Body of pancreas (tissue), 4 donors: ENCODE results near the gene MGRN1. TPM values are rescaled to one million over a fixed set of nuclear protein-coding genes. Genes with fewer than 3 reads are reported as not detected.

Experiments used
- ATAC-seq: fragments of 150-250 bp; one replicate; pipeline ENCODE4 v1.9.1; 2016
- DNase-seq, 4 donors: peaks; one replicate each; pipeline ENCODE4 v3.0.0-alpha.2; 2019
- H3K27ac ChIP-seq, 4 donors: fragments of 200-600 bp; sonication (generic); 1 replicate in 3 of 4; 2 replicates in 1 of 4; pipeline versions ENCODE4 v1.5.1 to v1.6.1; 2016 to 2019; ENCODE audit warnings: mild to moderate bottlenecking in 1 of 4, mixed read lengths in 1 of 4, moderate library complexity in 1 of 4
- H3K27me3 ChIP-seq, 2 donors: fragments of 200-600 bp; sonication (generic); one replicate each; pipeline ENCODE4 v1.6.0; 2016; ENCODE audit warnings: mild to moderate bottlenecking in 1 of 2
- H3K36me3 ChIP-seq, 2 donors: fragments of 200-600 bp; sonication (generic); replicated peaks in 1 of 2; 2 replicates each; pipeline ENCODE4 v1.5.1; 2016; ENCODE audit warnings: low read depth in 2 of 2; ENCODE audit not compliant: insufficient read depth in 1 of 2
- H3K4me1 ChIP-seq: fragments of 200-600 bp; sonication (generic); one replicate; pipeline ENCODE4 v1.6.0; 2016
- H3K4me3 ChIP-seq, 2 donors: fragments of 200-600 bp; sonication (generic); 1 replicate in 1 of 2; 2 replicates in 1 of 2; pipeline ENCODE4 v1.5.1; 2016 to 2019
- H3K9me3 ChIP-seq, 3 donors: fragments of 200-600 bp; sonication (generic); 1 replicate in 2 of 3; 2 replicates in 1 of 3; pipeline ENCODE4 v1.5.1; 2016
- POLR2A ChIP-seq, 3 donors: fragments of 450-650 bp; IDR thresholded peaks; one replicate each; pipeline ENCODE4 v1.6.1; 2016; ENCODE audit warnings: antibody characterized with exemption in 3 of 3, mild to moderate bottlenecking in 2 of 3
- WGBS, 2 donors: methylation state at CpG; one replicate each; pipeline ENCODE4 v1.1.5; 2017; 5-methylcytosine and 5-hydroxymethylcytosine counted together
- intact Hi-C: fragments of 100-400 bp; cut with DNase I; formaldehyde crosslinking; loops from one replicate; pipeline ENCODE4 v1.15.1; 2023
- total RNA-seq, 2 donors: library from RNA; depleted of rRNA; stranded (reverse); fragments of >200 nt; gene quantifications; one replicate each; pipeline ENCODE4 v1.1.0, GENCODE V29; 2016
- TF ChIP-seq, protein P1 (sequence below), 7 experiments: fragments of 450-650 bp in 4 of 7; fragments of 200-600 bp in 3 of 7; sonication (generic) in 3 of 7; IDR thresholded peaks; one replicate each; pipeline ENCODE4 v1.5.1; 2016 to 2019; ENCODE audit warnings: antibody characterized with exemption in 7 of 7

Gene MGRN1
- total RNA-seq, 2 donors from 2014 or later: 23.3 to 44.8 TPM

DNA sequence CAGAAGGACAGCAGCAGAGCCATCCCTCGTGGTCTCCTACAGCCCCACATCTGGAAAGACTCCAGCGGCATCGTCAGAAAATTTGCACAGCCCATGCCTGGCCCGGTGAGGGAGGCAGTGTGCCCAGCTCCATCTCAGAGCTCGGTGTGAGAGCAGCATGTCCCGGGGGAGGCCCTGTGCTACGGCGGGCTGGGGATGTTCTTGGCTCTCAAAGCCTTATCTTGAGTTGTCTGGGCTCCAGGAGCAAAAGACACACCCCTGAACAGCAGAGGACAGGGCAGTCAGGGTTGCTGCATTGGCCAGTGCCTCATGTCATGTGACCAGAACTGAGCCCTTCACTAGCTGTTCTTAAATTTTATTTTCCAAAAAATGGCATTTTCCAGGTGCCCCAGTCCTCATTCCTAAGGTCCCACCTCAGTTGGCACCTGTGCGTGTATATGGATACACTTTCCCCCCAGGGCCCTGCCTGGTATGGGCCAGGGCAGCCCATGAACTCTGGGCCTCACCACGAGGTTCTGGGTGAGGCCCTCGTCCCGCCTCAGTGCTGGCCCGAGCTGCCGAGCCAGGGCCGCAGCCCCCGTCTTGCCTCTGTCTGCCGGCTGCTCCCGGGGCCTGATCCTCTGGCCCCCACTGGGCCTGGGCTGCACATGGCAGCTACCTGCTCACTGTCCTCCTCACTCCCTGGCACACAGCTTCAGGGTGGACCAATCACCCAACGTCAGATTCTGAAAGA, 71.7 kb downstream of the MGRN1 start:
- ATAC-seq: no peak
- Histone ChIP-seq H3K27me3 (no peaks in the 10 kb centered on the region), H3K4me3 (no peak overlapping the region), H3K9me3 (no peaks in the 10 kb centered on the region), H3K4me1 (peaks cover 25% of the 10 kb centered on the region), H3K36me3 (peaks cover 0 to 15% of the 10 kb centered on the region in 2 donors), H3K27ac (no peak overlapping the region)
- 69 to 83% methylated on average over 11 to 19 of the region's 19 CpGs for WGBS, 2 donors
- no peak for TF ChIP-seq POLR2A (IDR thresholded peaks at IDR 0.05)
- TF ChIP-seq, protein P1, sequence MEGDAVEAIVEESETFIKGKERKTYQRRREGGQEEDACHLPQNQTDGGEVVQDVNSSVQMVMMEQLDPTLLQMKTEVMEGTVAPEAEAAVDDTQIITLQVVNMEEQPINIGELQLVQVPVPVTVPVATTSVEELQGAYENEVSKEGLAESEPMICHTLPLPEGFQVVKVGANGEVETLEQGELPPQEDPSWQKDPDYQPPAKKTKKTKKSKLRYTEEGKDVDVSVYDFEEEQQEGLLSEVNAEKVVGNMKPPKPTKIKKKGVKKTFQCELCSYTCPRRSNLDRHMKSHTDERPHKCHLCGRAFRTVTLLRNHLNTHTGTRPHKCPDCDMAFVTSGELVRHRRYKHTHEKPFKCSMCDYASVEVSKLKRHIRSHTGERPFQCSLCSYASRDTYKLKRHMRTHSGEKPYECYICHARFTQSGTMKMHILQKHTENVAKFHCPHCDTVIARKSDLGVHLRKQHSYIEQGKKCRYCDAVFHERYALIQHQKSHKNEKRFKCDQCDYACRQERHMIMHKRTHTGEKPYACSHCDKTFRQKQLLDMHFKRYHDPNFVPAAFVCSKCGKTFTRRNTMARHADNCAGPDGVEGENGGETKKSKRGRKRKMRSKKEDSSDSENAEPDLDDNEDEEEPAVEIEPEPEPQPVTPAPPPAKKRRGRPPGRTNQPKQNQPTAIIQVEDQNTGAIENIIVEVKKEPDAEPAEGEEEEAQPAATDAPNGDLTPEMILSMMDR (IDR thresholded peaks at IDR 0.05): no peak
- no peak for DNase-seq
- intact Hi-C loops: loop anchor here (10.0 kb wide), 1 partner anchor 258 kb away; the partner anchor contains the start of gene SEC14L5

DNA sequence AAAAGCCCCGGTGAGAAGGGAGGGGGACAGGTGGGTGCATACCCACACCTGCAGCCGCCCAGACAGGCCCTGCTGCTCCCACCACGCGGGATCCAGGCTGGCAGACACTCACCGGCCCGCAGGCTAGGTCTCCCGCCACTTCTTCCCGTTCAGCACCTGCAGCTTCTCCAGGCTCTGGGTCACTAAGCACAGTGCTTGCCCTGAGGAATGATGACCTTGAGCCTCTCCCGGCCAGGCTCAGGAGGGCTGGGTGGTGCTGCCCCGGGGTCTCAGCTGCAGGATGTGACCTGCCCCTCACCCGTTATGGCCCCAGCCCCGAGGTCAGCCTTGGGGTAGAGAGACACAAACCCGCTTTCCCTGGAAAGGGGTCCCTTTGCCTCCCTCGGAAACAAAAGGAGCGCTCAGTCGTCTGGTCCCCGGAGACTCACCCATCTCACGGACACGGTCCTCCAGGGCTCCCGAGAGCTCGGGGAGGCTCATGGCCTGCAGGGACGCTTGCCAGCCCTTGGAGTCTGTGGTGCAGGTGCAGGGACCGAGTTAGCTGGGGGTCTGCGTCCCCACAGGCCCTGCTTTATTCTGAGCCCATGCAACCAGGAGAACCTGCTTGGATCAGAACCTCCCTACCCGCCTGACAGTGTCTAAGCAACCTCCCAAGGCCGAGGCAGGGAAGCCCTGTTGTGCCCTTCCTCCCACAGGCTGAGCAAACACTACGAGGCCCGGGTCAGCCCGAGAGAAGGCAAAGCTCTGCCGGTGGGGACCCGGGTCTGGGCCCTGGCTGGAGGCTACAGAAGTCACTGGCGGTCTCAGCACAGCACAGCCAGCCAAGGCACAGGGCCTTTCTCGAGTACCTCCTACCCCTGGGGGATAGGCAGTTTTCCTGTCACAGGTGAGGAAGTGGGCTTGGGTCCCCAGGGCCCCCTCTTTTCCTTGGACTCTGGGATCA, 72.5 kb downstream of the MGRN1 start:
- ATAC-seq (no peak), DNase-seq (no peak)
- intact Hi-C loops: loop anchor here (10.0 kb wide), 1 partner anchor 258 kb away; the partner anchor contains the start of gene SEC14L5
- Histone ChIP-seq H3K9me3 (no peaks in the 10 kb centered on the region), H3K4me3 (no peak overlapping the region), H3K27me3 (no peaks in the 10 kb centered on the region), H3K27ac (no peak overlapping the region), H3K36me3 (peaks cover 0 to 15% of the 10 kb centered on the region in 2 donors), H3K4me1 (peaks cover 24% of the 10 kb centered on the region)
- 68 to 77% methylated on average over 13 to 33 of the region's 33 CpGs for WGBS, 2 donors
- TF ChIP-seq POLR2A (IDR thresholded peaks at IDR 0.05): no peak
- TF ChIP-seq, protein P1 (IDR thresholded peaks at IDR 0.05): no peak

DNA sequence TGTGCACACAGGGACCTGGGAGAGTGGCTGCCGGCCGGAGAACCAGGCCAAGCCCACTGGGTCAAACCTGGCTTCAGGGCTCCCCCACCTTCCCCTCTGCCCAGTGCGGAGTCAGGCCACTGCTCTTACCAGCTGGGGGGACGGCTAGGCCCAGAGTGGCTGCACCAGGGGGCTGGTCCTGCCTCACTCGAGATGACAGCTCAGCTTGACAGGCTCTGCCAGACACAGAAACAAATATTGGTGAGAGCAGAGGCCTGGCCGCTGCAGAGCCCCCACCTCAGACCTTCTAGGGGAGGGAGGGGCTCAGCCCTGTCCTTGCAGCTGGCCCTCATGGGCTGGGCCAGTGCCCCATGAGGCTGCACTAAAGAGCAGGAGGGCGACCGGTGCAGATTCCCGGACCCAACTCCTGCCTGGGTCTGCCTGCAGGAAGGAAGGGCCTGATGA, 73.2 kb downstream of the MGRN1 start:
- ATAC-seq (no peak), DNase-seq (no peak)
- Histone ChIP-seq H3K27ac (no peak overlapping the region), H3K4me3 (no peak overlapping the region), H3K4me1 (peaks cover 18% of the 10 kb centered on the region), H3K9me3 (no peaks in the 10 kb centered on the region), H3K27me3 (no peaks in the 10 kb centered on the region), H3K36me3 (peaks cover 0 to 15% of the 10 kb centered on the region in 2 donors)
- TF ChIP-seq, protein P1 (IDR thresholded peaks at IDR 0.05): no peak
- TF ChIP-seq POLR2A (IDR thresholded peaks at IDR 0.05): no peak
- intact Hi-C loops: loop anchor here (10.0 kb wide), 1 partner anchor 257 kb away; the partner anchor contains the start of gene SEC14L5
- 83 to 90% methylated on average over 1 to 7 of the region's 9 CpGs for WGBS, 2 donors

DNA sequence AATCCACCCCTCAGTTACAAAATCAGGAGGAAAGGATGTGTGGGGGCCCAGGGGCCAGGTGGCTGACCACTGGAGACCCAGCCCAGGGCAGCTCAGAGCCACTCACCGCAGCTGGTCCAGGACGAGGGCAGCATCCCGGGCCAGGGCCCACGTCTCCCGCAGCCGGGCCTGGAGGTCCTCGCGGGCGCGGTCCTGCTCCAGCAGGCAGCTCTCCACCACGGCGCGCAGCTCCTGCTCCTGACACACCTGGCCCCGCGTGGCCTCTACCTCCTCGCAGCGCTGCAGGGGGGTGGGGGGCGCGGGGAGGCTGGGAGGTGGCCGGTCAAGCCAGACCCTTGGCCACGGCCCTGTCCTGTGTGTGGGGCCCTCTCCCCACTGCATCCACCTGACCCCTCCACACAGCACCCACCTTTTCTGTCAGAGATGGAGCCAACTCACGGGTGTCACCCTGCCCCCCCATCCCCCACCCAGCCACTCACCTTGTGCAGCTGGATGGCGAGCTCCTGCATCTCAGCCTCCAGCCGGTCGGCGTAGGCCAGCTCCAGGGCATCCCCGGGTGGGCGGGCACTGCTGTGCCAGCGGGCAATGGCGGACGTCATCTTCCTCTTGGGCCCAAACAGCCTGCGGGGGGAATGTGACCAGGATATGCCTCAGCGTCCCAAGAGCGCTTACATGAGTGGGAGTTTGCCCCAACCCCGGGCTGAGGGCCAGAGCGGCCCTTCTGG, 73.9 kb downstream of the MGRN1 start:
- intact Hi-C loops: loop anchor here (10.0 kb wide), 1 partner anchor 256 kb away; the partner anchor contains the start of gene SEC14L5
- Histone ChIP-seq H3K9me3 (no peaks in the 10 kb centered on the region), H3K36me3 (peaks cover 0 to 15% of the 10 kb centered on the region in 2 donors), H3K27me3 (no peaks in the 10 kb centered on the region), H3K27ac (no peak overlapping the region), H3K4me3 (no peak overlapping the region), H3K4me1 (peaks cover 14% of the 10 kb centered on the region)
- WGBS, 2 donors: 94% methylated on average over 31 of the region's 36 CpGs; no CpG with 5 or more reads in 1 of the 2 donors
- no peak for TF ChIP-seq POLR2A (IDR thresholded peaks at IDR 0.05)
- ATAC-seq (no peak), DNase-seq (no peak)
